Panc1 (cell line): ENCODE data around the gene PLIN5. TPM values are rescaled to one million over a fixed set of nuclear protein-coding genes. Genes with fewer than 3 reads are reported as not detected.

Experiments
- ATAC-seq: fragments of 200-7000 bp; cut with Tn5 transposase; 2 replicates; pipeline ENCODE4 v1.9.1; 2020; ENCODE audit warnings: mild to moderate bottlenecking, moderate library complexity
- BruUV-seq: library from RNA; stranded (reverse); fragments of 400-500 nt; replicated peaks from 2 replicates; lab custom pipeline; 2021; lab: Mats Ljungman, UMichigan
- CTCF ChIA-PET: fragments of 300-600 bp; sonication (Branson Sonifier 250); formaldehyde crosslinking; loops from one replicate; lab custom pipeline; 2022; ENCODE audit warnings: antibody characterized with exemption; lab: Charles Lee
- POLR2A ChIA-PET: fragments of 300-600 bp; sonication (Branson Sonifier 250); formaldehyde crosslinking; loops from one replicate; lab custom pipeline; 2022; ENCODE audit warnings: antibody characterized with exemption; lab: Charles Lee
- DNase-seq: peaks from one replicate; pipeline ENCODE4 v3.0.0-alpha.2; 2010; ENCODE audit warnings: low read depth, low spot score
- H3K27ac ChIP-seq: 2 replicates; pipeline ENCODE4 v1.5.1; 2011; ENCODE audit warnings: mild to moderate bottlenecking, low read length, inconsistent platforms
- H3K27me3 ChIP-seq: fragments of 200-500 bp; sonication (Bioruptor generic); 2 replicates; pipeline ENCODE4 v1.6.0; 2014; ENCODE audit warnings: low read length, inconsistent platforms; ENCODE audit not compliant: control insufficient read depth, insufficient read depth
- H3K36me3 ChIP-seq: fragments of 200-500 bp; sonication (Bioruptor generic); 2 replicates; pipeline ENCODE4 v1.5.1; 2014; ENCODE audit warnings: inconsistent platforms, mild to moderate bottlenecking, low read length, moderate library complexity; ENCODE audit not compliant: control insufficient read depth, insufficient read depth
- H3K4me1 ChIP-seq: 2 replicates; pipeline ENCODE4 v1.5.1; 2011; ENCODE audit warnings: inconsistent platforms, mild to moderate bottlenecking, low read length, moderate library complexity; ENCODE audit not compliant: control insufficient read depth, insufficient read depth
- H3K4me3 ChIP-seq, 2 experiments: 2 replicates each; pipeline ENCODE4 v1.5.1; 2011 to 2012; ENCODE audit warnings: low read depth in 2 of 2, low read length in 2 of 2, mild to moderate bottlenecking in 2 of 2, inconsistent platforms in 1 of 2, moderate library complexity in 1 of 2
- H3K9me3 ChIP-seq: fragments of 200-500 bp; sonication (Bioruptor generic); 2 replicates; pipeline ENCODE4 v1.5.1; 2014; ENCODE audit warnings: low read depth, mild to moderate bottlenecking, inconsistent platforms, low read length, moderate library complexity; ENCODE audit not compliant: control insufficient read depth, insufficient read depth
- CTCF ChIP-seq: fragments of 450-650 bp; IDR thresholded peaks from 2 replicates; pipeline ENCODE4 v1.5.1; 2017; ENCODE audit warnings: mild to moderate bottlenecking
- POLR2AphosphoS5 ChIP-seq: IDR thresholded peaks from 2 replicates; pipeline ENCODE4 v1.6.1; 2012; ENCODE audit warnings: mild to moderate bottlenecking, low read depth, low read length, moderate library complexity
- REST ChIP-seq, 2 experiments: IDR thresholded peaks; 2 replicates each; pipeline ENCODE4 v1.6.1; 2011 to 2012; ENCODE audit warnings: low read depth in 2 of 2, control low read depth in 1 of 2, low read length in 1 of 2, mild to moderate bottlenecking in 1 of 2, moderate library complexity in 1 of 2; ENCODE audit not compliant: insufficient read depth in 1 of 2
- SIN3A ChIP-seq: IDR thresholded peaks from 2 replicates; pipeline ENCODE4 v1.6.1; 2012; ENCODE audit warnings: low read depth, mild to moderate bottlenecking, low read length, moderate library complexity, borderline replicate concordance; ENCODE audit not compliant: insufficient read depth
- TCF7L2 ChIP-seq: IDR thresholded peaks from 2 replicates; pipeline ENCODE4 v1.6.1; 2011; ENCODE audit warnings: mild to moderate bottlenecking, low read depth, low read length, inconsistent platforms
- in situ Hi-C: cut with HindIII; loops from 2 replicates; pipeline ENCODE4 v1.10.0; 2016; ENCODE audit warnings: low sequenced_read_pairs, low pct_unique_long_range_greater_than_20kb
- intact Hi-C: fragments of 100-400 bp; cut with micrococcal nuclease; formaldehyde crosslinking; loops from one replicate; pipeline ENCODE4 v1.10.0; 2022; ENCODE audit not compliant: unreplicated experiment
- total RNA-seq: library from RNA; stranded (reverse); gene quantifications from one replicate; pipeline ENCODE4 v1.2.1, GENCODE V29; 2021; ENCODE audit not compliant: unreplicated experiment

Gene PLIN5
- total RNA-seq, 1 experiment from 2014 or later, result 0.64 TPM

- H3K4me1 ChIP-seq, result no peaks in the 10 kb centered on the region
- ChIA-PET POLR2A (no interaction called here), CTCF (interaction anchor here (0.6 kb wide), 1 partner anchor 15 kb away, joined by 3 read pairs; no protein-coding TSS in a partner anchor)
- no peaks in the 10 kb centered on the region for H3K36me3 ChIP-seq
- intact Hi-C loops (no loop called here), in situ Hi-C loops (no loop called here)
- ATAC-seq (peak; percentile 73), DNase-seq (no peak)
- no peak overlapping the region for H3K27ac ChIP-seq
- H3K9me3 ChIP-seq, result no peaks in the 10 kb centered on the region
- BruUV-seq, result no TSS peak
- H3K4me3 ChIP-seq, result no peak overlapping the region
- no peaks in the 10 kb centered on the region for H3K27me3 ChIP-seq
- TF ChIP-seq REST (IDR thresholded peaks at IDR 0.05; ENCODE audit: insufficient read depth in 1 of 2, low read depth in 2 of 2, low read length in 1 of 2) (no peak), POLR2AphosphoS5 (no peak), CTCF (peak; percentile 63)
Observed at GRCh38 chr19:4547303-4548237, 12.5 kb upstream of the PLIN5 start.

GRCh38 chr19:4543842-4544647 is 9.0 kb upstream of the PLIN5 start:
- ChIA-PET POLR2A (no interaction called here), CTCF (no interaction called here)
- no peak for TF ChIP-seq CTCF
- no peak for TF ChIP-seq POLR2AphosphoS5
- TF ChIP-seq REST (IDR thresholded peaks at IDR 0.05; ENCODE audit: insufficient read depth in 1 of 2, low read depth in 2 of 2, low read length in 1 of 2), result no peak
- no peak for TF ChIP-seq TCF7L2
- no peak for TF ChIP-seq SIN3A
- no peaks in the 10 kb centered on the region for H3K36me3 ChIP-seq
- H3K9me3 ChIP-seq, result no peaks in the 10 kb centered on the region
- BruUV-seq, result no TSS peak
- intact Hi-C loops (no loop called here), in situ Hi-C loops (no loop called here)
- DNase-seq, result no peak
- no peak overlapping the region for H3K4me3 ChIP-seq
- no peak for ATAC-seq
- H3K27me3 ChIP-seq, result no peaks in the 10 kb centered on the region
- no peak overlapping the region for H3K27ac ChIP-seq
- no peaks in the 10 kb centered on the region for H3K4me1 ChIP-seq
